Lower leg skin (tissue), 3 donors: Measurements from ENCODE around the gene CLASP1.

ENCODE experiments used
- POLR2A ChIP-seq, 2 donors: fragments of 450-650 bp; IDR thresholded peaks; one replicate each; pipeline ENCODE4 v1.6.1; 2016 to 2017; ENCODE audit warnings: antibody characterized with exemption in 2 of 2, mild to moderate bottlenecking in 1 of 2, moderate library complexity in 1 of 2
- TF ChIP-seq, protein P1 (sequence below), 3 donors: fragments of 450-650 bp; IDR thresholded peaks; one replicate each; pipeline ENCODE4 v1.5.1; 2016; ENCODE audit warnings: antibody characterized with exemption in 3 of 3, mild to moderate bottlenecking in 3 of 3, moderate library complexity in 2 of 3

DNA sequence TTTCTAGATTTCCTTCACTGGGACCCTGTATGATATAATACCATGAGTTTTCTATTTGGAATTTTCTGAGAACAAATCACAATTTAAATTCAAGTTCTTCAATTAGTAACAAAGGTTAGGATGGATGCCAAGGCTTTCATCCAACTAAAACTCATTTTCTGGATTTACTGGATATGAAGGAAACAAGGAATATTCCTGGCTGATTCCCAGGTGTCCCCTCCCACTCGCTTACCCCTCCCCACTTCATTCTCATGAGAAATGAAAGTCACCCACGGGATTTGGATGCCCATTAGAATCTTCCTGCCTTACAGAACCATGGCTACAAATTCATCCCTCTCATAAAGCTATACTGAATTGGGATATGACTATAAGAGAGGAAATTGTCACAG is 78.6 kb downstream of the CLASP1 start:
- TF ChIP-seq, protein P1, sequence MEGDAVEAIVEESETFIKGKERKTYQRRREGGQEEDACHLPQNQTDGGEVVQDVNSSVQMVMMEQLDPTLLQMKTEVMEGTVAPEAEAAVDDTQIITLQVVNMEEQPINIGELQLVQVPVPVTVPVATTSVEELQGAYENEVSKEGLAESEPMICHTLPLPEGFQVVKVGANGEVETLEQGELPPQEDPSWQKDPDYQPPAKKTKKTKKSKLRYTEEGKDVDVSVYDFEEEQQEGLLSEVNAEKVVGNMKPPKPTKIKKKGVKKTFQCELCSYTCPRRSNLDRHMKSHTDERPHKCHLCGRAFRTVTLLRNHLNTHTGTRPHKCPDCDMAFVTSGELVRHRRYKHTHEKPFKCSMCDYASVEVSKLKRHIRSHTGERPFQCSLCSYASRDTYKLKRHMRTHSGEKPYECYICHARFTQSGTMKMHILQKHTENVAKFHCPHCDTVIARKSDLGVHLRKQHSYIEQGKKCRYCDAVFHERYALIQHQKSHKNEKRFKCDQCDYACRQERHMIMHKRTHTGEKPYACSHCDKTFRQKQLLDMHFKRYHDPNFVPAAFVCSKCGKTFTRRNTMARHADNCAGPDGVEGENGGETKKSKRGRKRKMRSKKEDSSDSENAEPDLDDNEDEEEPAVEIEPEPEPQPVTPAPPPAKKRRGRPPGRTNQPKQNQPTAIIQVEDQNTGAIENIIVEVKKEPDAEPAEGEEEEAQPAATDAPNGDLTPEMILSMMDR (IDR thresholded peaks at IDR 0.05) = no peak
- no peak for TF ChIP-seq POLR2A (IDR thresholded peaks at IDR 0.05)
